Stomach (tissue), 9 donors: Measurements from ENCODE around the gene CHCHD1. TPM values are rescaled to one million over a fixed set of nuclear protein-coding genes. Genes with fewer than 3 reads are reported as not detected.

ENCODE experiments used
- DNase-seq, 2 donors: peaks; one replicate each; pipeline versions ENCODE4 v3.0.0 to v3.0.0-alpha.2; 2013 to 2019
- H3K27ac ChIP-seq, 5 donors: fragments of 200-600 bp in 4 of 5; sonication (generic) in 4 of 5; one replicate each; pipeline ENCODE4 v1.5.1; 2013 to 2019; ENCODE audit warnings: mild to moderate bottlenecking in 1 of 5, moderate library complexity in 1 of 5
- H3K27me3 ChIP-seq, 3 donors: fragments of 200-600 bp; sonication (generic); one replicate each; pipeline ENCODE4 v1.5.1; 2017 to 2019; ENCODE audit warnings: mixed run types in 1 of 3
- H3K36me3 ChIP-seq, 4 donors: fragments of 200-600 bp; sonication (generic); 1 replicate in 3 of 4; 2 replicates in 1 of 4; pipeline ENCODE4 v1.5.1; 2016 to 2019
- H3K4me1 ChIP-seq, 4 donors: fragments of 200-600 bp; sonication (generic); one replicate each; pipeline ENCODE4 v1.5.1; 2016 to 2019
- H3K4me3 ChIP-seq, 4 donors: fragments of 200-600 bp; sonication (generic) in 3 of 4; one replicate each; pipeline ENCODE4 v1.5.1; 2016 to 2019; ENCODE audit warnings: mild to moderate bottlenecking in 1 of 4
- H3K9me3 ChIP-seq, 4 donors: fragments of 200-600 bp; sonication (generic); one replicate each; pipeline ENCODE4 v1.5.1; 2016 to 2019
- EP300 ChIP-seq: sonication (generic); formaldehyde crosslinking; IDR thresholded peaks from one replicate; pipeline ENCODE4 v1.6.1; 2017; ENCODE audit warnings: antibody characterized with exemption
- POLR2A ChIP-seq, 4 donors: fragments of 450-650 bp; IDR thresholded peaks; one replicate each; pipeline ENCODE4 v1.6.1; 2016; ENCODE audit warnings: antibody characterized with exemption in 4 of 4, control low read depth in 2 of 4, mild to moderate bottlenecking in 1 of 4, moderate library complexity in 1 of 4
- POLR2AphosphoS5 ChIP-seq, 3 donors: sonication (generic); formaldehyde crosslinking; IDR thresholded peaks; one replicate each; pipeline ENCODE4 v1.6.1; 2016; ENCODE audit warnings: antibody characterized with exemption in 3 of 3
- WGBS, 5 donors: extraction: QIAGEN DNeasy Blood & Tissue Kit in 3 of 5; methylation state at CpG; one replicate each; pipeline versions ENCODE4 v1.1.5 to v1.1.7; 2013 to 2018; 5-methylcytosine and 5-hydroxymethylcytosine counted together
- intact Hi-C: fragments of 100-400 bp; cut with DNase I; formaldehyde crosslinking; loops from one replicate; pipeline ENCODE4 v1.15.1; 2023; ENCODE audit warnings: low total_unique reads
- polyA plus RNA-seq, 3 donors: library from polyadenylated mRNA; stranded (reverse); fragments of 200-250 nt; gene quantifications; one replicate each; pipeline ENCODE4 v1.2.3, GENCODE V29; 2013
- total RNA-seq, 5 donors: library from RNA; depleted of rRNA; stranded (reverse); fragments of >200 nt; gene quantifications; one replicate each; pipeline versions ENCODE4 v1.1.0 to v1.2.3, GENCODE V29; 2014 to 2016
- TF ChIP-seq, protein P1 (sequence below), 7 experiments: fragments of 450-650 bp in 4 of 7; fragments of 200-600 bp in 3 of 7; sonication (generic) in 3 of 7; IDR thresholded peaks; one replicate each; pipeline ENCODE4 v1.5.1; 2016 to 2019; ENCODE audit warnings: antibody characterized with exemption in 7 of 7, control low read depth in 2 of 7, mild to moderate bottlenecking in 1 of 7
- donor health status: healthy with polysubstance abuse.
- donor health status: Bipolar disorder and iron deficiency.
- donor health status: healthy.

Gene CHCHD1
- total and polyA plus RNA-seq, 8 donors, result 1.3 to 81.6 (median 38.8) TPM

DNA sequence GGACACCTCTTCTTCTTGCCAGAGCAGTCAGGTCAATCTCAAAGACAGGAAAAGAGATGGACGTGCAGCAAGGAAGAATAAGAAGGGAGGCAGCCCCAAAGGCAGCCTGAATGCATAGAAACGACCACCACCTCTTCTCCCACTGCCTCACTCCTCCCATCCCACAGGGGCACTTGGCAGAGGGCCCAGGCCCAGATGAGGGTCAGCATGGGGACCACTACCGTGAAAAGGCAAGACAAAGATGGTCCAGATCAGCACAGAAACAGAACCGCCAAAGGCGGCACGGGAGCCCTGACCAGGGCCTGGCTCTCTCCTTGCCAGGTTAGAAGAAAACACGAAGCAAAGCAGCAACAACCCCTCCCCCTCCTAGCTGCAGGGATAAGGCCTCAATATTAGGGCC, 31.5 kb downstream of the CHCHD1 start:
- H3K36me3 ChIP-seq, result peaks cover 19 to 61% (median 57%) of the 10 kb centered on the region in 4 donors
- no peaks in the 10 kb centered on the region for H3K27me3 ChIP-seq

GRCh38 chr10:73814276-73814895, 32.5 kb downstream of the CHCHD1 start:
- intact Hi-C loops, result no loop called here
- H3K9me3 ChIP-seq, result no peaks in the 10 kb centered on the region

More for the DNA sequence above, 31.5 kb downstream of the CHCHD1 start:
- TF ChIP-seq EP300 (no peak), POLR2A (IDR thresholded peaks at IDR 0.05) (no peak), POLR2AphosphoS5 (IDR thresholded peaks at IDR 0.05) (no peak)
- WGBS, 5 donors, result 76 to 90% (median 82%) methylated on average over 7 of the region's 7 CpGs
- H3K27ac ChIP-seq, result no peak overlapping the region
- H3K9me3 ChIP-seq, result no peaks in the 10 kb centered on the region
- no peak for DNase-seq
- no peak overlapping the region for H3K4me3 ChIP-seq
- H3K4me1 ChIP-seq, result peaks cover 10 to 66% (median 26%) of the 10 kb centered on the region in 4 donors
- intact Hi-C loops, result no loop called here

GRCh38 chr10:73814896-73815718, 33.3 kb downstream of the CHCHD1 start:
- intact Hi-C loops, result no loop called here
- no peaks in the 10 kb centered on the region for H3K9me3 ChIP-seq
- peaks cover 21 to 66% (median 32%) of the 10 kb centered on the region in 4 donors for H3K4me1 ChIP-seq
- no peaks in the 10 kb centered on the region for H3K27me3 ChIP-seq
- 82 to 86% (median 83%) methylated on average over 21 to 22 of the region's 22 CpGs for WGBS, 5 donors
- peak overlapping the region in 1 of 5 donors; percentile 54 for H3K27ac ChIP-seq
- H3K4me3 ChIP-seq, result no peak overlapping the region
- no peak for DNase-seq
- TF ChIP-seq POLR2A (IDR thresholded peaks at IDR 0.05), result no peak
- TF ChIP-seq POLR2AphosphoS5 (IDR thresholded peaks at IDR 0.05), result no peak
- TF ChIP-seq, protein P1, sequence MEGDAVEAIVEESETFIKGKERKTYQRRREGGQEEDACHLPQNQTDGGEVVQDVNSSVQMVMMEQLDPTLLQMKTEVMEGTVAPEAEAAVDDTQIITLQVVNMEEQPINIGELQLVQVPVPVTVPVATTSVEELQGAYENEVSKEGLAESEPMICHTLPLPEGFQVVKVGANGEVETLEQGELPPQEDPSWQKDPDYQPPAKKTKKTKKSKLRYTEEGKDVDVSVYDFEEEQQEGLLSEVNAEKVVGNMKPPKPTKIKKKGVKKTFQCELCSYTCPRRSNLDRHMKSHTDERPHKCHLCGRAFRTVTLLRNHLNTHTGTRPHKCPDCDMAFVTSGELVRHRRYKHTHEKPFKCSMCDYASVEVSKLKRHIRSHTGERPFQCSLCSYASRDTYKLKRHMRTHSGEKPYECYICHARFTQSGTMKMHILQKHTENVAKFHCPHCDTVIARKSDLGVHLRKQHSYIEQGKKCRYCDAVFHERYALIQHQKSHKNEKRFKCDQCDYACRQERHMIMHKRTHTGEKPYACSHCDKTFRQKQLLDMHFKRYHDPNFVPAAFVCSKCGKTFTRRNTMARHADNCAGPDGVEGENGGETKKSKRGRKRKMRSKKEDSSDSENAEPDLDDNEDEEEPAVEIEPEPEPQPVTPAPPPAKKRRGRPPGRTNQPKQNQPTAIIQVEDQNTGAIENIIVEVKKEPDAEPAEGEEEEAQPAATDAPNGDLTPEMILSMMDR (IDR thresholded peaks at IDR 0.05), result peak in 1 of 7 experiments; percentile 22
- peaks cover 17 to 73% (median 52%) of the 10 kb centered on the region in 4 donors for H3K36me3 ChIP-seq

More at GRCh38 chr10:73814276-73814895, 32.5 kb downstream of the CHCHD1 start:
- Histone ChIP-seq H3K27ac (no peak overlapping the region), H3K27me3 (no peaks in the 10 kb centered on the region), H3K4me3 (no peak overlapping the region), H3K36me3 (peaks cover 17 to 67% (median 54%) of the 10 kb centered on the region in 4 donors), H3K4me1 (peaks cover 20 to 66% (median 30%) of the 10 kb centered on the region in 4 donors)
- no peak for TF ChIP-seq POLR2AphosphoS5 (IDR thresholded peaks at IDR 0.05)
- TF ChIP-seq POLR2A (IDR thresholded peaks at IDR 0.05), result no peak
- TF ChIP-seq, protein P1 (IDR thresholded peaks at IDR 0.05), result no peak
- no peak for TF ChIP-seq EP300
- DNase-seq, result no peak
- 84 to 95% (median 90%) methylated on average over 13 of the region's 13 CpGs for WGBS, 5 donors

- H3K27me3 ChIP-seq, result no peaks in the 10 kb centered on the region
- H3K4me1 ChIP-seq, result peaks cover 16 to 62% (median 27%) of the 10 kb centered on the region in 4 donors
- peaks cover 17 to 73% (median 52%) of the 10 kb centered on the region in 4 donors for H3K36me3 ChIP-seq
- no peak for DNase-seq
- H3K4me3 ChIP-seq, result no peak overlapping the region
- no peaks in the 10 kb centered on the region for H3K9me3 ChIP-seq
- peak overlapping the region in 4 of 5 donors; percentile 38 to 64 (median 56) for H3K27ac ChIP-seq
- no peak for TF ChIP-seq EP300
- TF ChIP-seq POLR2AphosphoS5 (IDR thresholded peaks at IDR 0.05), result no peak
- TF ChIP-seq, protein P1 (IDR thresholded peaks at IDR 0.05), result no peak
- intact Hi-C loops, result no loop called here
Measured at GRCh38 chr10:73815719-73816030, 33.8 kb downstream of the CHCHD1 start.
